HepG2 (cell line): ENCODE results near the gene YAP1. TPM values are rescaled to one million over a fixed set of nuclear protein-coding genes. Genes with fewer than 3 reads are reported as not detected.

ENCODE experiments used
- ELF1 ChIP-seq: sonication (generic); formaldehyde crosslinking; IDR thresholded peaks from 2 replicates; pipeline ENCODE4 v1.4.0; 2020; ENCODE audit warnings: missing genetic modification reagents
- FLYWCH1 ChIP-seq: sonication (generic); formaldehyde crosslinking; IDR thresholded peaks from 2 replicates; pipeline ENCODE4 v1.8.1; 2023; ENCODE audit warnings: mild to moderate bottlenecking, missing genetic modification reagents
- GFI1 ChIP-seq: sonication (generic); formaldehyde crosslinking; IDR thresholded peaks from 2 replicates; pipeline ENCODE4 v1.5.0; 2020; ENCODE audit warnings: missing genetic modification reagents, mild to moderate bottlenecking, borderline replicate concordance
- IRF2 ChIP-seq: IDR thresholded peaks from 2 replicates; pipeline ENCODE4 v1.6.1; 2018; ENCODE audit warnings: missing genetic modification reagents, missing compliant biosample characterization
- MED8 ChIP-seq: sonication (generic); formaldehyde crosslinking; IDR thresholded peaks from 2 replicates; pipeline ENCODE4 v1.8.1; 2023; ENCODE audit warnings: mild to moderate bottlenecking, missing genetic modification reagents; ENCODE audit not compliant: insufficient replicate concordance
- MYNN ChIP-seq: sonication (generic); formaldehyde crosslinking; IDR thresholded peaks from 2 replicates; pipeline ENCODE4 v1.4.0; 2020; ENCODE audit warnings: mild to moderate bottlenecking, low read depth, missing genetic modification reagents
- RFXAP ChIP-seq: sonication (generic); formaldehyde crosslinking; IDR thresholded peaks from 2 replicates; pipeline ENCODE4 v1.4.0; 2020; ENCODE audit warnings: missing genetic modification reagents, borderline replicate concordance
- SALL1 ChIP-seq: sonication (generic); formaldehyde crosslinking; IDR thresholded peaks from 2 replicates; pipeline ENCODE4 v1.8.0; 2022; ENCODE audit warnings: mild to moderate bottlenecking, missing genetic modification reagents
- SIX4 ChIP-seq: sonication (generic); formaldehyde crosslinking; IDR thresholded peaks from 2 replicates; pipeline ENCODE4 v1.4.0; 2020; ENCODE audit warnings: missing genetic modification reagents
- SNRNP70 ChIP-seq: fragments of 200-400 bp; formaldehyde crosslinking; IDR thresholded peaks from 2 replicates; pipeline ENCODE4 v1.6.1; 2017; ENCODE audit warnings: mild to moderate bottlenecking, low read depth, low read length, moderate library complexity
- ZBTB7B ChIP-seq: sonication (generic); formaldehyde crosslinking; IDR thresholded peaks from 2 replicates; pipeline ENCODE4 v1.4.0; 2020; ENCODE audit warnings: missing genetic modification reagents
- ZNF20 ChIP-seq: sonication (generic); formaldehyde crosslinking; IDR thresholded peaks from 2 replicates; pipeline ENCODE4 v1.4.0; 2020; ENCODE audit warnings: mild to moderate bottlenecking, moderate library complexity, missing genetic modification reagents
- ZNF263 ChIP-seq: sonication (generic); formaldehyde crosslinking; IDR thresholded peaks from 2 replicates; pipeline ENCODE4 v1.4.0; 2020; ENCODE audit warnings: missing genetic modification reagents
- ZNF766 ChIP-seq: sonication (generic); formaldehyde crosslinking; IDR thresholded peaks from 2 replicates; pipeline ENCODE4 v1.5.0; 2020; ENCODE audit warnings: missing genetic modification reagents, borderline replicate concordance
- ZNF891 ChIP-seq: sonication (generic); formaldehyde crosslinking; IDR thresholded peaks from 2 replicates; pipeline ENCODE4 v1.5.0; 2020; ENCODE audit warnings: mild to moderate bottlenecking, missing genetic modification reagents
- polyA plus RNA-seq, 8 experiments: library from polyadenylated mRNA; depleted of rRNA in 3 of 8; stranded (reverse) in 7 of 8; unstranded in 1 of 8; fragments of >200 nt; fragmentation: Illumina TruSeq in 4 of 8; extraction: Trizol in 4 of 8; gene quantifications; 2 replicates each; pipeline versions ENCODE4 v1.2.1 to v1.2.3, GENCODE V29; 2011 to 2016; ENCODE audit warnings: low read depth in 4 of 8, missing spikeins in 1 of 8, mixed read lengths in 1 of 8; ENCODE audit not compliant: insufficient read depth in 1 of 8
- total RNA-seq, 5 experiments: library from RNA; depleted of rRNA; stranded (reverse); fragments of >200 nt; fragmentation: Illumina TruSeq; extraction: Trizol; gene quantifications; 2 replicates each; pipeline ENCODE4 v1.2.3, GENCODE V29; 2016; ENCODE audit warnings: low read depth in 1 of 5
- TF ChIP-seq, protein P1 (sequence below): sonication (generic); formaldehyde crosslinking; IDR thresholded peaks from 2 replicates; pipeline ENCODE4 v1.4.0; 2020; ENCODE audit warnings: missing genetic modification reagents
- TF ChIP-seq, protein P2 (sequence below): sonication (generic); formaldehyde crosslinking; IDR thresholded peaks from 2 replicates; pipeline ENCODE4 v1.4.0; 2020; ENCODE audit warnings: missing genetic modification reagents
- TF ChIP-seq, protein P3 (sequence below): IDR thresholded peaks from 2 replicates; pipeline ENCODE4 v1.6.1; 2016; ENCODE audit warnings: mild to moderate bottlenecking
- TF ChIP-seq, protein P4 (sequence below): sonication (generic); IDR thresholded peaks from 2 replicates; pipeline ENCODE4 v1.6.1; 2016; ENCODE audit warnings: low read depth, borderline replicate concordance

The YAP1 gene
- total and polyA plus RNA-seq, 2 of the 13 experiments (the other 11 are each of a cell fraction or from before 2014, with no cell fraction given) = 59.5 to 91.0 TPM

DNA sequence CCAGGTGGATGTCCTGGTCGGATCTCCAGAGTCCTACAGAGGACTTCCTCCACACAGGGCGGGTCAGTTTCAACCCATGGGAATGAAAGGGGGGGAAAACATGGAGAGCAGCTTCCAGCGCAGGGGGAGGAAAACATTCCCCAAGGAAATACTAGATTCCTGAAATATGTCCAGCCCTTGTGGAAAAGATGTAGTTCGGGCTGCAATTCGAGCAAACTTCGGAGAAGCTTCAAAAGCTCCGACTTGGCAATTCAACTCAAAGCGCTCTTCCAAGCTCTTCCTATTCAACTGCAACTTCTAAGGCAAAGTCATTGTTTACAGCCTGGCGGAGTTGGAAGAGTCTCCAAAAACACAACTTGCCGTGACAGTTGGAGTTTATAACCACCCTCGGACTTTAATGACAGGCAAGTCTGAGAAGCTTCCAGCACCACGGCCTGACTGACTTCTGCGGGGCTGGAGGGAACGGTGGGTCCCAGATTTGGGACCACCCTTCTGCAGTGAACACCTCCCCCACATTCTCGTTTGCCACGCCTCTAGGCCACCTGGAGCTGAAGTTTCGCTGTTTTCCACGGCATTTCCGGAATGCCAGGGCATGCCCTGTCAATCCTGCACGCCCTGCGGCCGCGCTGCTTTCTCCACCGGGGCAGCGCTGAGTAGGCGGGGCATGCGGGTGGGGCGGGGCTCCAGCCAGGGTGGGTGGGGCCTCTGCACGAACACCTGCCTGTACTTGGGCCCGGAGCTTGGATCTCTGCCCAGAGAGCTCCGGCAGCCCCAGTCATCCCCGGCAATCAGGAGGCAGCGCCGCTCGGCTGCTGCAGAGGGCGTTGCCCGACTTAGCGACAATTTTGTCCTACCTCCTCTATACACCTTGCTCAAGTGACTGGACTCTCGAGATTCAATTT, 158.1 kb downstream of the YAP1 start (continued):
- TF ChIP-seq, protein P1, sequence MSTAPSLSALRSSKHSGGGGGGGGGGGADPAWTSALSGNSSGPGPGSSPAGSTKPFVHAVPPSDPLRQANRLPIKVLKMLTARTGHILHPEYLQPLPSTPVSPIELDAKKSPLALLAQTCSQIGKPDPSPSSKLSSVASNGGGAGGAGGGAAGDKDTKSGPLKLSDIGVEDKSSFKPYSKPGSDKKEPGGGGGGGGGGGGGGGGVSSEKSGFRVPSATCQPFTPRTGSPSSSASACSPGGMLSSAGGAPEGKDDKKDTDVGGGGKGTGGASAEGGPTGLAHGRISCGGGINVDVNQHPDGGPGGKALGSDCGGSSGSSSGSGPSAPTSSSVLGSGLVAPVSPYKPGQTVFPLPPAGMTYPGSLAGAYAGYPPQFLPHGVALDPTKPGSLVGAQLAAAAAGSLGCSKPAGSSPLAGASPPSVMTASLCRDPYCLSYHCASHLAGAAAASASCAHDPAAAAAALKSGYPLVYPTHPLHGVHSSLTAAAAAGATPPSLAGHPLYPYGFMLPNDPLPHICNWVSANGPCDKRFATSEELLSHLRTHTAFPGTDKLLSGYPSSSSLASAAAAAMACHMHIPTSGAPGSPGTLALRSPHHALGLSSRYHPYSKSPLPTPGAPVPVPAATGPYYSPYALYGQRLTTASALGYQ (CRISPR knock-in tag) = no peak
- TF ChIP-seq IRF2 (CRISPR knock-in tag) = peak; percentile 12; the same call in 1 of the 2 replicates
- 0 out of 2 replicates have a peak, but pooled peaks have one; percentile 47 for TF ChIP-seq RFXAP (CRISPR knock-in tag)
- TF ChIP-seq ELF1 (CRISPR knock-in tag) = peak; percentile 70; the same call in 1 of the 2 replicates
- no peak for TF ChIP-seq ZNF766 (CRISPR knock-in tag)
- peak; percentile 80 for TF ChIP-seq ZBTB7B (CRISPR knock-in tag)
- TF ChIP-seq ZNF891 = 0 out of 2 replicates have a peak, but pooled peaks have one; percentile 27
- TF ChIP-seq ZNF263 = 0 out of 2 replicates have a peak, but pooled peaks have one; percentile 39
- TF ChIP-seq, protein P2, sequence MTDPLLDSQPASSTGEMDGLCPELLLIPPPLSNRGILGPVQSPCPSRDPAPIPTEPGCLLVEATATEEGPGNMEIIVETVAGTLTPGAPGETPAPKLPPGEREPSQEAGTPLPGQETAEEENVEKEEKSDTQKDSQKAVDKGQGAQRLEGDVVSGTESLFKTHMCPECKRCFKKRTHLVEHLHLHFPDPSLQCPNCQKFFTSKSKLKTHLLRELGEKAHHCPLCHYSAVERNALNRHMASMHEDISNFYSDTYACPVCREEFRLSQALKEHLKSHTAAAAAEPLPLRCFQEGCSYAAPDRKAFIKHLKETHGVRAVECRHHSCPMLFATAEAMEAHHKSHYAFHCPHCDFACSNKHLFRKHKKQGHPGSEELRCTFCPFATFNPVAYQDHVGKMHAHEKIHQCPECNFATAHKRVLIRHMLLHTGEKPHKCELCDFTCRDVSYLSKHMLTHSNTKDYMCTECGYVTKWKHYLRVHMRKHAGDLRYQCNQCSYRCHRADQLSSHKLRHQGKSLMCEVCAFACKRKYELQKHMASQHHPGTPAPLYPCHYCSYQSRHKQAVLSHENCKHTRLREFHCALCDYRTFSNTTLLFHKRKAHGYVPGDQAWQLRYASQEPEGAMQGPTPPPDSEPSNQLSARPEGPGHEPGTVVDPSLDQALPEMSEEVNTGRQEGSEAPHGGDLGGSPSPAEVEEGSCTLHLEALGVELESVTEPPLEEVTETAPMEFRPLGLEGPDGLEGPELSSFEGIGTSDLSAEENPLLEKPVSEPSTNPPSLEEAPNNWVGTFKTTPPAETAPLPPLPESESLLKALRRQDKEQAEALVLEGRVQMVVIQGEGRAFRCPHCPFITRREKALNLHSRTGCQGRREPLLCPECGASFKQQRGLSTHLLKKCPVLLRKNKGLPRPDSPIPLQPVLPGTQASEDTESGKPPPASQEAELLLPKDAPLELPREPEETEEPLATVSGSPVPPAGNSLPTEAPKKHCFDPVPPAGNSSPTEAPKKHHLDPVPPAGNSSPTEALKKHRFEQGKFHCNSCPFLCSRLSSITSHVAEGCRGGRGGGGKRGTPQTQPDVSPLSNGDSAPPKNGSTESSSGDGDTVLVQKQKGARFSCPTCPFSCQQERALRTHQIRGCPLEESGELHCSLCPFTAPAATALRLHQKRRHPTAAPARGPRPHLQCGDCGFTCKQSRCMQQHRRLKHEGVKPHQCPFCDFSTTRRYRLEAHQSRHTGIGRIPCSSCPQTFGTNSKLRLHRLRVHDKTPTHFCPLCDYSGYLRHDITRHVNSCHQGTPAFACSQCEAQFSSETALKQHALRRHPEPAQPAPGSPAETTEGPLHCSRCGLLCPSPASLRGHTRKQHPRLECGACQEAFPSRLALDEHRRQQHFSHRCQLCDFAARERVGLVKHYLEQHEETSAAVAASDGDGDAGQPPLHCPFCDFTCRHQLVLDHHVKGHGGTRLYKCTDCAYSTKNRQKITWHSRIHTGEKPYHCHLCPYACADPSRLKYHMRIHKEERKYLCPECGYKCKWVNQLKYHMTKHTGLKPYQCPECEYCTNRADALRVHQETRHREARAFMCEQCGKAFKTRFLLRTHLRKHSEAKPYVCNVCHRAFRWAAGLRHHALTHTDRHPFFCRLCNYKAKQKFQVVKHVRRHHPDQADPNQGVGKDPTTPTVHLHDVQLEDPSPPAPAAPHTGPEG = peak; percentile 31; the same call in 1 of the 2 replicates
- TF ChIP-seq, protein P3, sequence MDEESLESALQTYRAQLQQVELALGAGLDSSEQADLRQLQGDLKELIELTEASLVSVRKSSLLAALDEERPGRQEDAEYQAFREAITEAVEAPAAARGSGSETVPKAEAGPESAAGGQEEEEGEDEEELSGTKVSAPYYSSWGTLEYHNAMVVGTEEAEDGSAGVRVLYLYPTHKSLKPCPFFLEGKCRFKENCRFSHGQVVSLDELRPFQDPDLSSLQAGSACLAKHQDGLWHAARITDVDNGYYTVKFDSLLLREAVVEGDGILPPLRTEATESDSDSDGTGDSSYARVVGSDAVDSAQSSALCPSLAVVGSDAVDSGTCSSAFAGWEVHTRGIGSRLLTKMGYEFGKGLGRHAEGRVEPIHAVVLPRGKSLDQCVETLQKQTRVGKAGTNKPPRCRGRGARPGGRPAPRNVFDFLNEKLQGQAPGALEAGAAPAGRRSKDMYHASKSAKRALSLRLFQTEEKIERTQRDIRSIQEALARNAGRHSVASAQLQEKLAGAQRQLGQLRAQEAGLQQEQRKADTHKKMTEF (CRISPR knock-in tag) = peak; percentile 20; the same call in 1 of the 2 replicates
- TF ChIP-seq SIX4 (CRISPR knock-in tag) = peak; percentile 30; the same call in 1 of the 2 replicates
- TF ChIP-seq GFI1 = 0 out of 2 replicates have a peak, but pooled peaks have one; percentile 23
- TF ChIP-seq FLYWCH1 (CRISPR knock-in tag) = no peak
- no peak for TF ChIP-seq ZNF20
- peak; percentile 11; the same call in 1 of the 2 replicates for TF ChIP-seq SALL1 (CRISPR knock-in tag)
- no peak for TF ChIP-seq SNRNP70
- TF ChIP-seq MED8 (CRISPR knock-in tag) = peak; percentile 18
- no peak for TF ChIP-seq MYNN
- TF ChIP-seq, protein P4, sequence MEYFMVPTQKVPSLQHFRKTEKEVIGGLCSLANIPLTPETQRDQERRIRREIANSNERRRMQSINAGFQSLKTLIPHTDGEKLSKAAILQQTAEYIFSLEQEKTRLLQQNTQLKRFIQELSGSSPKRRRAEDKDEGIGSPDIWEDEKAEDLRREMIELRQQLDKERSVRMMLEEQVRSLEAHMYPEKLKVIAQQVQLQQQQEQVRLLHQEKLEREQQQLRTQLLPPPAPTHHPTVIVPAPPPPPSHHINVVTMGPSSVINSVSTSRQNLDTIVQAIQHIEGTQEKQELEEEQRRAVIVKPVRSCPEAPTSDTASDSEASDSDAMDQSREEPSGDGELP = no peak
